Regular cardiac myocyte (primary cell): ENCODE results near the gene SRGAP3. TPM values are rescaled to one million over a fixed set of nuclear protein-coding genes. Genes with fewer than 3 reads are reported as not detected.

Experiments
- total RNA-seq: library from RNA; depleted of rRNA; stranded (reverse); fragments of >200 nt; gene quantifications from 2 replicates; pipeline ENCODE4 v1.2.3, GENCODE V29; 2014

SRGAP3 gene
- total RNA-seq: 2.5 and 9.3 TPM in 2 replicates

DNA sequence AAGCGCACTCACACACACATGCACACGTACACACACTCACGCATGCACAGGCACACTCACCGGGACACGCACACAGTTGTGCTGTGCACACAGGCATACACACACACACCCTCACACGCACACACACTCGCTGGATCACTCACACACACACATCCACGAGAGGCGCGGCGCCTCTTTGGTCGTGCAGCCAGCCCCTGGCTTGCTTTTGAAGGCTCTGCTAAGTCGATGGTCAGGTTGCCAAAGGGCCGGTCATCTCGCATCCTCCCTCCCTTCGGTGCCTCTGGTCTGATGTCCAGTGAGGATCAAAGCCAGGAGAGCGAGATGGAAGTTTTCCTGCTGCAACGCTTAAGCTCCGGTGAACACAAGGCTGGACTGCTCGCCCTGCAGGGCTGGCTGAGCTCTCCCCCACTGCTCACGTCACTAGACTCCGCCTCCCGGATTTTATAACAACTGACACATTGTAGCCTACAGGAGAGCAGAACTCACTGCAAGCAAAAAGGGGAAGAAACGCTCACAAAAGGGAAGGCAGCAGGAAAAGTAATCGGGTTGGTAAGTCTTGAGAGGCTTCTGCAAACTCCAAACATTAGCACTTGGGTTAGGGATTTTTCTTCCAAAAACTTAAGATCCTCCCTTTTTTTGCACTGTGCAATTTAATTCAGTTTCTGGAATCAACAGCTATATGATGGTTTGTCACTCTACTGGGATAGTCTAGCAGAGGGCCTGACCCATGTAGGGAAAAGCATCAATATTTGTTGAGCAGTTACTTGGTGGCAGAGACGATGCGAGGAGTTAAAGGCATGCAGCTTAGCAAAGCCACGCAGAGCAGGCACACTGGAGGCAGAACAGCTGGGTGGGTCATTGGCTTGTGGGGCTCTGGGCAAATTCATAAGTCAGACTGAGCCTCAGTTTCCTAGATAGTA, at the start of gene SRGAP3:
Gene SRGAP3, minus strand, starts transcription at position 374 of the 920 bp plus-strand sequence. CDS start 695 bp downstream, outside the sequence.

DNA sequence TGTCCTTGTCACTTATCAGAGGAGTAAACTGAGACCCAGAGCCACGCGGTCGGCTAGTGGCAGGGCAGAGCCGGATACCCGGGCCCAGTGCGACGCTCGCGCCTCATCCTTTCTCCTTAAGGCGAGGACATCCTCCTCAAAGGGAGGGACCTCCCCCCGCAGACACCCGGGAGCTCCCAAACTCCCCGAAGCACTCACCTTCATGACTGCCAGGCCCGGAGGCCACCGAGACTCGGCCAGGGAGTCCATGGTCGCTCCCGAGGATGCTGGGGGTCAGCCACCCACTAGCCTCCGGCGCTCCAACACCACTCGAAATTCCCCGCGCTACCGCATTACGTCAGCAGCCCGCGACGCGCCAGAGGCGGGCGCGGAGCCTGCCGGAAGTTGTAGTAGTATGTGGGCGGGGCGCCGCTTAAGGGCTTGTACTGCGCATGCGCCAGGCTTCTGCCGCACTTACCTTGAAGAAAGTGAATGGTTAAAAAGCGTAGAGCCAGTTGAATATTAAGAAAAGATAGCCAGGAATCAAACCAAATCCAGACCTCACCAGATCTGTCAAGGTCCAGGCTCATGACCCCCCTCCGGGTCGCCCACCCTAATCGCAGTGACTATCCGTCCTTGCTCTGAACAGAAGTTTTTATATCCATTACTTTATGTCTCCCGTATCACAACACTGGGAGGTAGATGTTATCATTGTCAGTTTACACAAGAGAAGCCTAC, 286.2 kb downstream of the SRGAP3 start, which contains the start of gene RAD18:
Gene RAD18, minus strand, starts transcription at position 336 of the 717 bp plus-strand sequence. Its CDS starts 87 bp downstream, at position 249.

Other genes starting within 250 kb of the SRGAP3 start
- 45.4 and 67.7 TPM in 2 replicates for gene THUMPD3, start 113.4 kb upstream of the SRGAP3 start, total RNA-seq
- gene SETD5, start 148.0 kb upstream of the SRGAP3 start, total RNA-seq: 36.6 and 42.8 TPM in 2 replicates